H1 (cell line): ENCODE data around the gene PLXDC2. TPM values are rescaled to one million over a fixed set of nuclear protein-coding genes. Genes with fewer than 3 reads are reported as not detected.

Experiments
- EGR1 ChIP-seq: IDR thresholded peaks from 2 replicates; pipeline ENCODE4 v1.6.1; 2011; ENCODE audit warnings: low read depth, low read length, borderline replicate concordance
- RXRA ChIP-seq: IDR thresholded peaks from 2 replicates; pipeline ENCODE4 v1.6.1; 2011; ENCODE audit warnings: low read depth, mild to moderate bottlenecking, low read length, moderate library complexity; ENCODE audit not compliant: insufficient read depth
- TBP ChIP-seq: IDR thresholded peaks from 2 replicates; pipeline ENCODE4 v1.6.1; 2011; ENCODE audit warnings: low read depth, low read length, improper control_type of control experiment
- polyA plus RNA-seq, 7 experiments: library from polyadenylated mRNA; depleted of rRNA in 3 of 7; stranded (reverse) in 5 of 7; unstranded in 2 of 7; fragments of >200 nt in 5 of 7; fragments of 200-250 nt in 2 of 7; gene quantifications; 1 replicate in 5 of 7; 2 replicates in 1 of 7; 4 replicates in 1 of 7; pipeline versions ENCODE4 v1.2.1 to v1.2.3, GENCODE V29; 2011 to 2013; ENCODE audit warnings: missing spikeins in 2 of 7, mixed read lengths in 2 of 7
- total RNA-seq: library from RNA; stranded (reverse); fragmentation: NEBNext Ultra II Directional; extraction: Animal tissue kit (Norgen Biotek cat#: 25700); gene quantifications from 2 replicates; pipeline ENCODE4 v1.2.1, GENCODE V29; 2021
- TF ChIP-seq, protein P1 (sequence below): fragments of 300-600 bp; sonication (generic); IDR thresholded peaks from 2 replicates; pipeline ENCODE4 v1.7.1; 2012; ENCODE audit warnings: low read length, moderate library complexity, mild to moderate bottlenecking, inconsistent platforms; ENCODE audit not compliant: insufficient replicate concordance
- TF ChIP-seq, protein P2 (sequence below): IDR thresholded peaks from 2 replicates; pipeline ENCODE4 v1.6.1; 2012; ENCODE audit warnings: inconsistent platforms

PLXDC2 gene
- total and polyA plus RNA-seq, 2 of the 8 experiments (the other 6 are each of a cell fraction or from before 2014, with no cell fraction given): 23.0 to 40.5 TPM

DNA sequence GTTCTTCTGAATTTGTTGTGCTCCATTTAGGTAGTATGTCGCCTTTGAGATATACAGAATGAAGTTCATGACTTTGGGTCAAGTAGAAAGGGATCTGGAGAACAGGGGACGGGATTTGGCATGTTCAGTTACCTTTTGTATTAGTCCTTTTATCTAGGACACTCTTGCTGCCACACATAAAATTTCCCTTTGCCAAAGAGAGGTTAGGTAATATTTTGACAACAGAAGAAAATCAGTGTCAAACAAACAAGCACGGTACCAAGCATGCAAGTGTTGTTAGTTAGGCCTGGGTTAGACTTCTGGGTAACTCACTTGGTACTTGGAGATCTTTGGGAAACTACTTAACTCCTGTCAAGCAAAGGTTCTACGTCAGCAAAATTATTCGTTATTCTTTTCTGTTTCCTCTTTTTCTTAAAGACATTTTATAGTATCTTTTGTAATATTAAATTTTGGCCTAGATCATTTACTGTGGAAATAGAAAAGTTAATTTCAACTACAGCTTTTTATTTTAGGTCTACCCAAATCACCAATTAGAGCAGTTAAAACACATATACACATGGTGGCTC, 116.7 kb downstream of the PLXDC2 start (continued):
- no peak for TF ChIP-seq TBP
- TF ChIP-seq EGR1: no peak
- TF ChIP-seq, protein P1, sequence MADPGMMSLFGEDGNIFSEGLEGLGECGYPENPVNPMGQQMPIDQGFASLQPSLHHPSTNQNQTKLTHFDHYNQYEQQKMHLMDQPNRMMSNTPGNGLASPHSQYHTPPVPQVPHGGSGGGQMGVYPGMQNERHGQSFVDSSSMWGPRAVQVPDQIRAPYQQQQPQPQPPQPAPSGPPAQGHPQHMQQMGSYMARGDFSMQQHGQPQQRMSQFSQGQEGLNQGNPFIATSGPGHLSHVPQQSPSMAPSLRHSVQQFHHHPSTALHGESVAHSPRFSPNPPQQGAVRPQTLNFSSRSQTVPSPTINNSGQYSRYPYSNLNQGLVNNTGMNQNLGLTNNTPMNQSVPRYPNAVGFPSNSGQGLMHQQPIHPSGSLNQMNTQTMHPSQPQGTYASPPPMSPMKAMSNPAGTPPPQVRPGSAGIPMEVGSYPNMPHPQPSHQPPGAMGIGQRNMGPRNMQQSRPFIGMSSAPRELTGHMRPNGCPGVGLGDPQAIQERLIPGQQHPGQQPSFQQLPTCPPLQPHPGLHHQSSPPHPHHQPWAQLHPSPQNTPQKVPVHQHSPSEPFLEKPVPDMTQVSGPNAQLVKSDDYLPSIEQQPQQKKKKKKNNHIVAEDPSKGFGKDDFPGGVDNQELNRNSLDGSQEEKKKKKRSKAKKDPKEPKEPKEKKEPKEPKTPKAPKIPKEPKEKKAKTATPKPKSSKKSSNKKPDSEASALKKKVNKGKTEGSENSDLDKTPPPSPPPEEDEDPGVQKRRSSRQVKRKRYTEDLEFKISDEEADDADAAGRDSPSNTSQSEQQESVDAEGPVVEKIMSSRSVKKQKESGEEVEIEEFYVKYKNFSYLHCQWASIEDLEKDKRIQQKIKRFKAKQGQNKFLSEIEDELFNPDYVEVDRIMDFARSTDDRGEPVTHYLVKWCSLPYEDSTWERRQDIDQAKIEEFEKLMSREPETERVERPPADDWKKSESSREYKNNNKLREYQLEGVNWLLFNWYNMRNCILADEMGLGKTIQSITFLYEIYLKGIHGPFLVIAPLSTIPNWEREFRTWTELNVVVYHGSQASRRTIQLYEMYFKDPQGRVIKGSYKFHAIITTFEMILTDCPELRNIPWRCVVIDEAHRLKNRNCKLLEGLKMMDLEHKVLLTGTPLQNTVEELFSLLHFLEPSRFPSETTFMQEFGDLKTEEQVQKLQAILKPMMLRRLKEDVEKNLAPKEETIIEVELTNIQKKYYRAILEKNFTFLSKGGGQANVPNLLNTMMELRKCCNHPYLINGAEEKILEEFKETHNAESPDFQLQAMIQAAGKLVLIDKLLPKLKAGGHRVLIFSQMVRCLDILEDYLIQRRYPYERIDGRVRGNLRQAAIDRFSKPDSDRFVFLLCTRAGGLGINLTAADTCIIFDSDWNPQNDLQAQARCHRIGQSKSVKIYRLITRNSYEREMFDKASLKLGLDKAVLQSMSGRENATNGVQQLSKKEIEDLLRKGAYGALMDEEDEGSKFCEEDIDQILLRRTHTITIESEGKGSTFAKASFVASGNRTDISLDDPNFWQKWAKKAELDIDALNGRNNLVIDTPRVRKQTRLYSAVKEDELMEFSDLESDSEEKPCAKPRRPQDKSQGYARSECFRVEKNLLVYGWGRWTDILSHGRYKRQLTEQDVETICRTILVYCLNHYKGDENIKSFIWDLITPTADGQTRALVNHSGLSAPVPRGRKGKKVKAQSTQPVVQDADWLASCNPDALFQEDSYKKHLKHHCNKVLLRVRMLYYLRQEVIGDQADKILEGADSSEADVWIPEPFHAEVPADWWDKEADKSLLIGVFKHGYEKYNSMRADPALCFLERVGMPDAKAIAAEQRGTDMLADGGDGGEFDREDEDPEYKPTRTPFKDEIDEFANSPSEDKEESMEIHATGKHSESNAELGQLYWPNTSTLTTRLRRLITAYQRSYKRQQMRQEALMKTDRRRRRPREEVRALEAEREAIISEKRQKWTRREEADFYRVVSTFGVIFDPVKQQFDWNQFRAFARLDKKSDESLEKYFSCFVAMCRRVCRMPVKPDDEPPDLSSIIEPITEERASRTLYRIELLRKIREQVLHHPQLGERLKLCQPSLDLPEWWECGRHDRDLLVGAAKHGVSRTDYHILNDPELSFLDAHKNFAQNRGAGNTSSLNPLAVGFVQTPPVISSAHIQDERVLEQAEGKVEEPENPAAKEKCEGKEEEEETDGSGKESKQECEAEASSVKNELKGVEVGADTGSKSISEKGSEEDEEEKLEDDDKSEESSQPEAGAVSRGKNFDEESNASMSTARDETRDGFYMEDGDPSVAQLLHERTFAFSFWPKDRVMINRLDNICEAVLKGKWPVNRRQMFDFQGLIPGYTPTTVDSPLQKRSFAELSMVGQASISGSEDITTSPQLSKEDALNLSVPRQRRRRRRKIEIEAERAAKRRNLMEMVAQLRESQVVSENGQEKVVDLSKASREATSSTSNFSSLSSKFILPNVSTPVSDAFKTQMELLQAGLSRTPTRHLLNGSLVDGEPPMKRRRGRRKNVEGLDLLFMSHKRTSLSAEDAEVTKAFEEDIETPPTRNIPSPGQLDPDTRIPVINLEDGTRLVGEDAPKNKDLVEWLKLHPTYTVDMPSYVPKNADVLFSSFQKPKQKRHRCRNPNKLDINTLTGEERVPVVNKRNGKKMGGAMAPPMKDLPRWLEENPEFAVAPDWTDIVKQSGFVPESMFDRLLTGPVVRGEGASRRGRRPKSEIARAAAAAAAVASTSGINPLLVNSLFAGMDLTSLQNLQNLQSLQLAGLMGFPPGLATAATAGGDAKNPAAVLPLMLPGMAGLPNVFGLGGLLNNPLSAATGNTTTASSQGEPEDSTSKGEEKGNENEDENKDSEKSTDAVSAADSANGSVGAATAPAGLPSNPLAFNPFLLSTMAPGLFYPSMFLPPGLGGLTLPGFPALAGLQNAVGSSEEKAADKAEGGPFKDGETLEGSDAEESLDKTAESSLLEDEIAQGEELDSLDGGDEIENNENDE: no peak
- TF ChIP-seq RXRA: no peak
- TF ChIP-seq, protein P2, sequence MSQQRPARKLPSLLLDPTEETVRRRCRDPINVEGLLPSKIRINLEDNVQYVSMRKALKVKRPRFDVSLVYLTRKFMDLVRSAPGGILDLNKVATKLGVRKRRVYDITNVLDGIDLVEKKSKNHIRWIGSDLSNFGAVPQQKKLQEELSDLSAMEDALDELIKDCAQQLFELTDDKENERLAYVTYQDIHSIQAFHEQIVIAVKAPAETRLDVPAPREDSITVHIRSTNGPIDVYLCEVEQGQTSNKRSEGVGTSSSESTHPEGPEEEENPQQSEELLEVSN: no peak
